ENCODE measurements around the gene OR2C3.
A peak's percentile ranks its signal among the peaks of the same experiment; 100 is the strongest.
"Not testable (repeated sequence)": the region's sequence is repeated elsewhere in the genome, so short reads cannot be mapped to it uniquely, and the experiment has no call there.

OR2C3 gene

DNA sequence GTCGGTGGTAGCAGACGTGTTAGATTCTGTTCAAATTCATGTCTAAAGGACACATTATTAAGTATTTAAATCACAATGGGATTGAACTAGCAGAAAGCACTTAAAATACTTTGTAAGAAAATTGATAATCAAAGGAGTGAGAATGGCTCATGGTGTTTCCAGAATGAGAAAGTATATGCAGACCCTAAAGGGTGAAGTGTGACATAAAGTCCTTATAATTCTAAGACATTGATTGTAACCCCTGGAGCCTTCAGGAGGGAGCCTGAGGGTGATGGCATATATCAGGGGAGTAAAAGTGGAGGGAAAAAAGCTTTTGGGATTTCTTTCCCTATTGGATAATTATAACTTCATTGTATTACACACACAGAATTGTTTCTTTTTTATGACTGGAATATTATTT lies at the start of gene OR2C3:
TSS of gene OR2C3 (minus strand) at position 101 of the 400 bp plus-strand sequence. CDS start 3,929 bp downstream, outside the sequence.
- DNase-seq, result no peak

DNA sequence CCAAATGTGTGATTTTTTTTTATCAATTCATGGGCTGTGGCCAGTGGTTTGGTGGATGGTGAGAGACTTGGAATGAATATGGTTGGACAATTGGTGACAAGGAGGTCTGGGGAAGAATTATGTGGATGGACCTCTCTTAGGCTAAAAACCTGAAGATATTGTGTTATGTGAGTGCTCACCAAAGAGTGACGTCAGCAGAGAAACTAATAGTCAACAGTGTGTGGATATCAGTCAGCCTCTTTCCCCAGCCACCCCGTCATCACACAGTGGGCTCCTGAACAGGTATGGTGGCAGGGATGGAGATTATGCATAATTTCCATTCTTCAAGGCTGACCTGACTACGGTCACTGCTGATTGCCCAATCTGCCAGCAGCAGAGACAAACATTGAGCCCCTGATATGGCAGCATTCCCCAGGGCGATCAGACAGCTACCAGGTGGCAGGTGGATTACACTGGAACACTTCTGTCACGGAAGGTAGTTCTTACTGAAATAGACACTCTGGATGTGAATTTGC lies 42.8 kb upstream of the OR2C3 start:
- DNase-seq, result no peak

- DNase-seq, result peak; percentile 81
Measured at GRCh38 chr1:247576514-247576913, 40.3 kb upstream of the OR2C3 start.

DNA sequence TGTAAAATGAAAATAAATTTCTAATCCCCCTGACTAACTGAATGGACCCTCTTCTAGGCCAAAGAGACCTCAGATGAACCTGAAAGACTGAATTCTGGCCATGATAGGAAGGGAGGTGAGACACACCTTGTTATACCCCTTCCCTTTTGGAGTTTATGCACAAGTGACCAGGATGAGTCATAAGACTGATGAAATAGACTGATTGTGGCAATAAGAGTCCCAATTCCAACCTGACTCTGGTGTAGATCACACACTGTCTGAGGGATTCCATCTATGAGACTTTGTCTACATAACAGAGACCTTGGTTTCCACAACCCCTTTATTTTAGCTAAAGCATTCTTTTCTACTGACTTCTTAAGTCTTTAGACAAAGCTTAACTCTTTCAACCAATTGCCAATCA lies 38.4 kb upstream of the OR2C3 start:
- peak; percentile 4 for DNase-seq

- no peak for DNase-seq
Measured at GRCh38 chr1:247574236-247574635, 38.0 kb upstream of the OR2C3 start.

DNA sequence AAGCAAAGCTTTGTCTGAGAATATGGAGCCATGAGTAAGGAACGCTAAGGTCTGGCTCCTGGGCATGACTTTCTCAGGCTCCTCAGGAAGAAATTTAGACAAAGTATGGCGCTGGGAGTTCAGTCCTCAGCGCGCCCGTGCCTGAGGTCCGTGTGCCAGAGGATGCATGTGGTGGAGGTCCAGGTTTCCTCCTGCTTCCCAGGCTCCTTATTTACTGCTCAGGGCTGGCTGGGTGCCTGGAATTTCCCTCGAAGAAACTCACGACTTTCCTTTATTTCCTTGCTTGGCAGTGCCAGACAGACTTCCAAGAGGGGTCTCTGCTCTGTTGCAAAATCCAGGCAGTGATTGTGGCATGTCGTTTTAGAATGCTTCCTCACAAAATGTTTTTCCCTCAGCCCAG lies 26.0 kb upstream of the OR2C3 start:
- DNase-seq, result no peak

- no peak for DNase-seq
Measured at GRCh38 chr1:247561711-247562110, 25.5 kb upstream of the OR2C3 start.

DNA sequence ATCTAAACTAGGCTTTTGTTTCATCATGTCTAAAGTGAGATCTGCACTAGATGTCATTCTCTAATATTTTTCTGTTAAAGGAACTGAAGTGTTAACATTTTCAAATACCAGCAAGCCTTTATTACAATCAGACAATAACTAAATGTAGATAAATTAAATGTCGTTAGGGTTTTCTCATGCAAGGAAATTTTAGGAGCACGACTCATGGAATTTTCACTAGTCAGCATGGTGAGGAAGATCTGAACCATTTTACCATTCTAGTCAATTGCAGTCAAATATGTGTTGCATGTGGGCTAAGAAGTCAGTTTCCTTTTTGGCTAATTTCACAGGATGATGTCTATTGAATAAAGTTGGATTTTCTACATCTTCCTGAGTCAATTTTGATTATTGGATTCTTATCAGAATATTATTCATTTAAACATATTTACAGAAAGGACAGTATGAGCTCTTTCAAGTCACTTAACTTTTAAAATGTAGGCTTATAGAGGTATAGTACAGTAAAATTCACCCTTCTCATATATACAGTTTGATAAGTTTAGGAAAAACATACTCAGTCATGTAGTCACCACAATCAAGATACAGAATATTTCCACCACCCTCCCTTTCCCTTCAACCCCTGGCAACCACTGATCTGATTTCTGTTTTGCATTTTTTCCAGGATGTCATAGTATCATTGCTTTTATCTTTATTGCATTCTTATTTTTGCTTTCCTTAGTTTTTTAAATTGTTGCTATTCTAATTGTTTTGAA lies 21.9 kb upstream of the OR2C3 start:
- no peak for DNase-seq

- DNase-seq, result no peak
Measured at GRCh38 chr1:247552231-247552630, 16.0 kb upstream of the OR2C3 start.

- DNase-seq, result no peak
Measured at GRCh38 chr1:247551721-247552120, 15.5 kb upstream of the OR2C3 start.

DNA sequence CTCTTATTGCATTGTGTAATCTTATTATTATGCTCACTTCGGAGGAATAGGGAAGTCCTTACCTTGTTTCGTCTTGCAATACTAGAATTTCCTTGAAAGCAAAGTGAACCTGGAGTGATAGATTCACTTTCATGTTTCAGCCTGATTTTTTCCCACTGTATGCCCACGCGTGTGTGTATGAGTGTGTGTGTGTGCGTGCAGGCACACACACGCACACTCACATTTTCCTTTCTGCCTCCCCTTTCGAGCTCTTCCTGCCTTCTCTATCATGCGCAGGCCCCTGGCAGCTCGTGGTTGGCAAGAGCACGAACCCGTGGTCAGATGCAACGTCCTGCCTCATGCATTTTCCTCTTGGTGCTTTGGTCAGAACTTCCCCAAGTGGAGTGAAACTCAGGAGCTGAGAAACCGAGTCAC lies 12.5 kb upstream of the OR2C3 start, which contains the start of gene GCSAML:
TSS of gene GCSAML (plus strand) at position 366 of the 414 bp plus-strand sequence. CDS start 58 bp downstream, outside the sequence.
- peak; percentile 67 for DNase-seq

GRCh38 chr1:247548092-247548491 lies 11.9 kb upstream of the OR2C3 start:
- no peak for DNase-seq

- no peak for DNase-seq
Measured at GRCh38 chr1:247542811-247543210, 6.6 kb upstream of the OR2C3 start.

- DNase-seq, result no peak
Measured at GRCh38 chr1:247540581-247540980, 4.3 kb upstream of the OR2C3 start.

- DNase-seq, result no peak
Measured at GRCh38 chr1:247539215-247539614, 3.0 kb upstream of the OR2C3 start.

DNA sequence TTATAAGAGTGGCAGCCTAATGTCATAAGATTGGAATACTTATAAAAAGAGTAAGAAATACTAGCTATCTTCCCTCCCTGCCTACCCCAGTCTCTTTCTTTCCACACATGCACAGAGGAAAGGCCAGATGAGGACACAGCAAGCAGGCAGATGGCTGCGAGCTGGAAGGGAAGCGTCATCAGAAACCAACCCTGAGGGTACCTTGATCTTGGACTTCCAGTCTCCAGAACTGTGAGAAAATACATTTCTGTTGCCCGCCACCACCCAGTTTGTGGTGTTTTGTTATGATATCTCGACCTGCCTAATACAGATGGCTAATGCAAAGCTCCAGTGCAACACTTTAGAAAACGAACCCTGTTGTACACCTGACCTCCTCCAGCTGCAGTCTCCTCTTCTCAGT lies 2.3 kb upstream of the OR2C3 start:
- no peak for DNase-seq

DNA sequence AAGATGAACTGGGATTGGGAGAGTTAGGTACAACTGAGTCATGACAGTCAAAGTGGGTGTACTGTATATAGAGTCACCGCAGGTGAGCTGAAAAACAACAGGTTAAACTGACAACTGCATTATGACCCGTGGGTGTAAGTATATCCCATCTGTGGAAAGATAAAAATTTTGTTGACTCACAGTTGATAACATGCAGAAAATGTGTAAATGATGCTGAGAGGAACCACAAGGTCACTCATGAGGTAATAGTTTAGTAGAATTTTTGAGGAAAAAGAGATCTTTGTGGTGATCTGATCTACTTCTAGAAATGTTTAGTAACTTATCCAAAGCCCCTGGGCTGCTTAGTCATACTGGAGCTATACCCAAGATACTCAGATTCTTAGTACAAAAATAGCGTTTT lies 838 bp downstream of the OR2C3 start:
- no peak for DNase-seq

- DNase-seq, result peak; percentile 18
Measured at GRCh38 chr1:247531937-247532336, 4.3 kb downstream of the OR2C3 start.

- DNase-seq, result no peak
Measured at GRCh38 chr1:247530785-247531184, 5.5 kb downstream of the OR2C3 start.

DNA sequence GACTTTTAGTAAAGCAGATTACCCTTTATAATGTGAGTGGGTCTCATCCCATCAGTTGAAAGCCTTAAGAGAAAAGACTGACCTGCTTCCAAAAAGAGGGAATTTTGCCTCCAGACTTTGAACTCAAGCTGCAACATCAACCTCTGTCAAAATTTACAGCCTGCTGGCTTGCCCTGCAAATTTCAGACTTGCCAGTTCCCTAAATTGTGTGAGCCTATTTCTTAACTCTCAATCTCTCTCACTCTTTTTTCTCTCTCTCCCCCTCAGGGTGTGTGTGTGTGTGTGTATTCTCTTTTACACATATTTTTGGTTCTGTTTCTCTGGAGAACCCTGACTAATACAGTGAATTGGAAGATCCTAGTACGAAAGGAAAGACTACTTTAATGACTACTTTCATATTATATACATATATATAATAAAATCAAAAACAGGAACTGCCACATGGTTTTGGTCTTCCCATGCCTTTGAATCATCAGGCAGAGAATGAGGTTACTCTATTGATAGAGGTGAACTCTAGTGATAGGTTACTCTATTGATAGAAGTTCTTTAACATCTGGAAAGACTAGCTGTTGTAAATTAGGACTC lies 6.4 kb downstream of the OR2C3 start:
- peak; percentile 64 for DNase-seq

- peak; percentile 10 for DNase-seq
Measured at GRCh38 chr1:247528812-247529474, 7.3 kb downstream of the OR2C3 start.

GRCh38 chr1:247521886-247522285 lies 14.4 kb downstream of the OR2C3 start:
- DNase-seq, result not testable (repeated sequence)

DNA sequence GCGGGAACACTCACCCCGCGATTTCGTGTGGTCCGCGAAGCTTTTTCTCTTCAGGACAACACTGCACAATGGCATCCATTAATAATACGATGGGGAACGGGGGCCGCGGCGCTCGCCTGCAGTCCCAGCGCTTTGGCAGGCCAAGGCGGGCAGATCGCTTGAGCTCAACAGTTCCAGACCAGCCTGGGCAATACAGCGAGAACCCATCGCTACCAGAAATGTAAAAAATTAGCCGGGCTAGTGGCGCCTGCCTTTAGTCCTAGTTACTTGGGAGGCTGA lies 17.7 kb downstream of the OR2C3 start:
- no peak for DNase-seq

Measured in inflammatory macrophage treated with lipopolysaccharide for 4 hours (primary cell).